GM11168 (cell line): Measurements from ENCODE around the gene ZHX3.
"Not testable (repeated sequence)": the region's sequence is repeated elsewhere in the genome, so short reads cannot be mapped to it uniquely, and the experiment has no call there.

Source experiments
- in situ Hi-C: fragments of 300-500 bp; cut with MboI; formaldehyde crosslinking; loops from one replicate; pipeline ENCODE4 v1.12.0; 2022; ENCODE audit warnings: low sequenced_read_pairs; ENCODE audit not compliant: unreplicated experiment

The ZHX3 gene

DNA sequence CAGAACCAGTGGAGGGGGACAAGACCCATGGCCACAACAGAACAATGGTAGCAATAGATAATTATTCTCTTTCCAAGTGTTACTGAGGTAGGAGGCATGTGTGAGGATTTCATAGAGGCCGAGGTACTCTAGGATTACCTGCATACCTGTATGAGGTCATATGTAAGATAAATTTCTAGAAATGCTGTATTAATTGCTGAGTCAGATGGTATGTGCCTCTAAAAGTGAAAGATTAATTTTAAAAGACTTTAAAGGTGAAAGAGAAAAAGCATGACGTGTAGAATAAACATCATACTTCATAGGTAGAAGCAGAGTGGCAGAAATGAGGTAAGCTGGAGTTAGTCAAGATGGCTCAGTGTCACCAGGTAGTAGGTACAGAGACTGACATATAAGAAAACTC lies 51.6 kb downstream of the ZHX3 start:
- in situ Hi-C loops = no loop called here

DNA sequence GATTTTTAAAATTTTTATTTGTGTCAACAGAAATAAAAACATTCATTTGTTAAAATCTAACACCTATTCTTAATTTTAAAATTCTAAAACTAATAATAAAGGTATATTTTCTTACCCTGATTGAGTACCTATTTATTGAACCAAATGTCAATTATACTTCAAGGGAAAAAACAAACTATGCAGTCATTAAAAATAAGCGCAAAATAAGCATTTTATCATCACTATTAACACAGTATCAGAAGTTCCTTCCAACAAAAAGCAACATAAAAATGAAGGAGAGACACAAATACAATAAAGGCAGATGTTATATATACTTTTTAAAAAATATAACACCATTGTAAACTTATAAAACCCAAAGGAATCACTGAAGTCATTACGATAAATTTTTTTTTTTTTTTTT lies 52.7 kb downstream of the ZHX3 start:
- in situ Hi-C loops = no loop called here

DNA sequence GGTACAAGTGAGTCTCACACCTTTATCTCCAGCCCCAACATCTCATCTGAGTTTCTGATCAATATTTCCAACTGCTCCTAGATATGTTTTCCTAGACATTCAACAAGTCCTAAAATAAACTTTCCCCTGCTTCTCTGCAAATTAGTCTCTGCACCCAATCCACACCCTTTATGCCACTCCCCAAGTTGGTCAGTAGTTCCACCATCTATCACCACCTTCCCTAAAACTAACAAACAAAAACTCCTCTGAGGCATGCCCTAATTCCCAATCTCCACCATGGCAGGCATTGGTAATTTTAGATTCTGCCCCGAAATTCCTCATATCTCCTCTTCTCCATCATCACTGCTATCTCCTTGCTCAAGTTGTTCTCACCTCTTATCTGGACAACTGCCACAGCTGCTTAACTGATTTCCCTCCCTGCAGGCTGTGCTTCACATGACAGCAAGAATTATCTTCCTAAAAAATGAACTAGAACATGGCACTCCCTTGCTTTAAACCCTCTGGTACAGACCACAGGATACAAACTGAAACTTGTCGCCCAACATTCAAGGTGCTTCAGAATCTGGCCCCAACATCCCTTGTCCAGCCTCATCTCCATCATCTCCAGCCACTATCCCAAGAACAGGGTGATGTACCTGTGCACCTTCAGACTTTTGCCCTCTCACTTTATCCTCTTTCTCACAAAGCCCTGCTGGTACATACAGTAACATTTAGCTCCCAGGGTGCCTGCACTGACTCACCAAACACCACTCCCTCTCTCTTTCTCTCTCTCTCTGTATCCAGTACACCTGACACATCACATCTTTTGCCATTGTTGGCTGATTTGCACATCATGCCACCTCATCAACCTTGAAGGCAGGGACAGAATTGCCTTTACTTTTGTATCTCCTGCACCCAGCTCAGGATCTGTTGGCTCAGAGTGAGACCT lies 55.5 kb downstream of the ZHX3 start:
- in situ Hi-C loops = no loop called here

DNA sequence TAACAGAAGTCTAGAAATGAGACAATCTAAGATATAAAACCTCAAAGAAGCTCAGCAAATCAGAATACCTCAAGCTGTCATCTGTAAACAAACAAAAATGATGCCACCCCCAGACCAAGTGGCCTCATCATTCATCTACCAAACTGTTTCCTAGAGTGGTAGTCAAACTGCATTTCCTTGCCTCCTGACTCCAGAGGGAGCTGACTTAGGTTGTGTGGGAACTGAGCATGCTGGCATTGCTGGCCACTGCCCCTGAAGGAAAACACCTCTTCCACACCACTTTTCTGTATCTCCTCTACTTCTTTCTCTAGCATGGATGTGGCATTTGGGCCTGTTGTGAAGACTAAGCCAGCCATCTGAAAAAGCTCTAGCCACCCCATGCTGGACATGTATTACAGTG lies 56.3 kb downstream of the ZHX3 start:
- in situ Hi-C loops = no loop called here

DNA sequence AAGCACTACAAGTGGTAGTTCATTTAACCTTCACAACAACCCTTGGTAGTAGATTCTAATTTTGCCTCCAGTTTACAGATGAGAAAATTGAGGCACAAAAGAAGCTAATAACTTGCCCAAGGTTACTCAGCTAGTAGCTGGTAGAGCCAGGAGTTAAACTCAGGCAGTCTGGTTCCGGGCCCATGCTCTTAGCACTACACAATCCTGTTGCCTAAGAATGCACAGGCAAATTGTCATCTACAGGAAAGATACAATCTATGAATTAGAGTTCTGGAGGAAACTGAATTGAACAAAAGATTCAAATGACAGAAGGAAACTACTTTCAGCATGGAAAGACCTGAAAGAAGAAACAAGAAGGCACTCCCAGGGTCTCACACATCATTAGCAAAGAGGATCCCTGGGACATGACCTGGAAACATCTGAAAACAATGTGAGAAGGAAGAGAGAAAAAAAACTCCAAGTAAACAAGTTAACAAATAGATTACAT lies 56.8 kb downstream of the ZHX3 start:
- in situ Hi-C loops = no loop called here

DNA sequence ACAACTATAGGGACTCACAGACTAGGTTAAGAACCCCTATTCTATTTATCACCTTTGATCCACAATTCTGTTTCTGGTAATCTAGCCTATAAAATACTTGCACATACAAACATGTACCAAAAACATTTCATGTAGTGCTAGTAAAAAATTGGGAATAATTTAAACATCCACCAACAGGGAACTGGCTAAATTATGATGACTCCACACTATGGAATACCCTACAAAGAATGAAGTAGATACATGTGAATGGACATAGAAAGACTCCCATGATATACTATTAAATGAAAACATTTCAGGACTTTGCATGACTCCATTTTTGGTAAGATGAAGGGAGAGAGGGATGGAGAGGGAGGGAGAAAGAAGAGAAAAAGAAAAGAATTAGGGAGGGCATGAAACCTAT lies 58.2 kb downstream of the ZHX3 start:
- in situ Hi-C loops = no loop called here

DNA sequence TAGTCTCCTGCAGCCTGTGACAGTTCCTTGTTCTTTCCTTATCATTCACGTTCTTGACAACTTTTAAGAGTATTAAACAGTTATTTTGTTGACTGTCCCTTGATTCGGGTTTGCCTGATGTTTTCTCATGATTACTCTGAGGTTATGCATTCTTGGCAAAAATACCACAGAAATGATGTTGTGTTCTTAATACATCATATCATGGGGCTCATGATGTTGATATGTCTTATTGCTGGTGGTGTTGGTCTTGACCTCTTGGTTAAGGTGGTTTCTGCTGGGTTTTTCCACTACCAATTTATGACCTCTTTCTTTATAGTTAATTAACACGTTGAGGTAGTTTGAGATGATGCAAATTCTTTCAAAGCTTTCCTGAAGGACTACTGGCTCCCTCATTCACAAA lies 59.1 kb downstream of the ZHX3 start:
- in situ Hi-C loops = no loop called here

DNA sequence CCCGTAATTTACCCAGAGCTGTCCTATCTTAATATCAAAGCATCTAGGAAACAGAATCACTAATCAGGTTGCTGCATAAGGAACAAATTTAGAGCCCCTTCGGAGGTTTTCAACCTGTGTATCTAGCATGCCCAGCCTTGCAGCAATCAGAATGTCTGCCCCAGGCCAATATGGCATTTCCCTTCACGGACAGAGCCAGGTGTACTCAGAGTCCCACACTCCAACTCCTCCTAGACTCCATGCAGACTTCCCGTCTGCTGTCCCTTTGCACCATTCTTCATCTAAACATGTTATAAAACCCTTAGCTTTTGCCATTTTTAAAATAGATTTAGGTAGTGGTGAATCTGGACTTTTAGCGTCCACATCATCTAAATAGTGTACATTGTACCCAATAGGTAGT lies 61.0 kb downstream of the ZHX3 start:
- in situ Hi-C loops = no loop called here

DNA sequence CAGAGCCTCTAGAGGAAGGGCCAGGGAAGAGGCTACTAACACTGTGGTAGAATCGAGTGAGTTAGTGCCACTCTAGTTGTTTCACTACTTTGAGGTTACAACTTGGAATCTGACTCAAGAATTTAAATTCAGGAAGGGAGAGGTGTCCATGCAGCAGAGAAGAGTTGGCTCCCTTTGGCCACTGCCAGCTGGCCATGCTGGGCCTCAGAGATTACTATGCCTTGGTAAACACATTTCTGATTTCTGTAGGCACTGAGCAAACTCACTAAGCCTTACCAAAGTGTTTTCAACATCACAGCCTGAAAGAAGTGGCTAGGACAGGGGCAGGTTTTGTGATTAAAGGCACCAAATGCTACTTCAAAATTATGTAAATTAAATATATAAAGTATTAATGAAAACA lies 61.9 kb downstream of the ZHX3 start:
- in situ Hi-C loops = no loop called here

DNA sequence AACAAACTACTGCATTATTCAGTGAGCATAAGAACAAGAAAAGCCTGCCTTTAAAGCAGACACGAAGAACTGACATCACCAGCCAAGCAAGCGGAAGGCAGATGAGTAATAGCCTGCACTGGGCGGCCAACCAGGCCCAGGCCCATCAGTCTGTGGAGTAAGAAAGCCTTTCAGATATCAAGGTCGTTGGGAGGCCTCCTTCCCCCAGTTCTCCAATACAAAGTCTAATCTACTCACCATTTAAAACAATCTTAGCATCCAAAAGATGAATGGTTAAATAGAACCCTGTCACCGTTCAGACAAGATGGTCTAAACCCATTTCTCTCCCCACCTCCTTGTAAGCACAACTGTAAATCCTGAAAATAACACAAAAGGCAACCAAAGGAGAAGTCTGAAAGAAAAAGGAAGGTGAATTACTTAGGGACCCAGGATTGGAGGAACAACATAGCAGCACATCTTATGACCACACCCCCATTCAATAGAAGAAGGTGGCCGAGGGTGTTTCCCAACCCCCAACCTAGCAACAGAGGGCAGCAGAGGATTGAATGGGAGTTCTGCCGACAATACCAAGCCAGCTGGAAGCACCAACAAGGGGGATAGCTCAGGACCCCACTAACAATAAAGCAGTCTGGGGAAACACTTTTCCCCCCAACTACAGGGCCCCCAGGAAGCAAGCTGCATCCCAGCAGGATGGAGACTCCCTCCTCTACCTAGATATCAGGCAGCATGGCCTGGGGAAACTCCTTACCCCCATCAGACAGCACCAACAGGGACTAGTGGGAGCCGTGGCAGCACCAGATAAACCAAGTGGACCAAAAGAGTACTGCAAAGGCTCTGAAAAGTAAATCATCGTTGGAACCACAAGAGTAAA lies 67.9 kb downstream of the ZHX3 start:
- in situ Hi-C loops = no loop called here

DNA sequence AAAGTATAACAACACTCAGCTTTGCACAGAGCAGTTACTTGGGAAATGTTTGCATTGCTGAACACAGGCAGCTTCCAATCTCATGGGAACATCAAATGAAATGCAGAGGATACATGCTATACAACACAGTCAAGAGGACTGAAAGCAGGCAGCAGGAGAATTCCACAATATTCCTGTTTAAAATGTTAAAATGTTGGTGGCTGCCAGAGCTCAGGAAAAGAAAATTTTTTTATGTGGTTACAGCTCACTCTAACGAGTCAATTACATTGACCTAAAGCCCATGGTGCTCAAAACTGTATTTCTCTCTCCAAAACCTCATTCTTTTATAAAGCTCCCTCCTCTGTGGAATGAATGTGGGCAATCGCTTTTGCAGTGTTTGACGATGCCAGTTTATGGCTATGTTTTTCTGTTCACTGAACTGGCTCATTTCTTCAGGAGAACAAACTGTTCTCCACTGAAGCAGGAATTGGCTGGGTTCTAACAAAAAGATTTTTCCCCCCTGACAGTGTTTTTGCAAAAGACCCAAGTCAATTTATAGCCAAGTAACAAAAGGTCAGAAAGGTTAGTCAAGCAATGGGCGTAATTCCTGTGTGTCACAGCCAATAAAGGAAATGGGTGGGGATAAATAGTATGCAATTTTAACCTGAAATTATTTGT lies 69.0 kb downstream of the ZHX3 start:
- in situ Hi-C loops = no loop called here

DNA sequence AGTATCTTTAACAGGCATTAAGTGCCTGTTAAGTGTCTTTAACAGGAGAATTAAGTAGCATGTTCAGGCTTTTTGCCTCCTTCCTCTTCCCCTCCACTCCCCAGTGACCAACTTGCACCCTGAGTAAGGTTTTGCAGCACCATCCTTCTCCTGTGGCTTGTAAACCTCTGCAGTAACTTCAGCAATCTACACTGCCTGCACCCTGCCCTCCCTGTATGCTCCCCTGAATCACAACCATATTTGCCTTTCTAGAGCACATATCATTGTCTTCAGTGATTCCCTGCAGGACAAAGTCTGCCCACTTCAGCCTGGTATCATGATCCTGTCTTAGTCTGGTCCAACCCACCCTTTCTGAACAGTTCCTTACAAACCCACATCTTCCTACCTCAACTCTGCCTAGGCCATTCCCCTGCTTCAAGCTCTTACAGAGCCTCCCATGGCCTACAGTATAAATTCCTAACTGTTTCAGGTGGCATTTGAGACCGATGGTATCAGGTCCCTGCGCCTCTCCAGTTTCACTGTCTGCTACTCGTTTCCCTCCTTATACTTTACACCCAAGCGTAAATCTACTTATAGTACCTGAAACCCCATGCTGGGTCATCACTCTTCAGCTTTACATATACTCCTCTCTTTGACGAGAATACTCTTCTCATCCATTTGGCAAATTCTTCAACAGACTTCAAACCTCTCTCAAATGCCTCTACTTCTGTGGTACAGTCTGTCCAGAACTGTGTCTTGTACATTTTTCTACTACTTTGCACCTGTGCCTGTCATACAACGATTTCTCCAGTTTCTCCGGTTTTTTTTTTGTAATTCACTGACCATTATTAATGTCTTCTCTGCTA lies 69.8 kb downstream of the ZHX3 start:
- in situ Hi-C loops = no loop called here

DNA sequence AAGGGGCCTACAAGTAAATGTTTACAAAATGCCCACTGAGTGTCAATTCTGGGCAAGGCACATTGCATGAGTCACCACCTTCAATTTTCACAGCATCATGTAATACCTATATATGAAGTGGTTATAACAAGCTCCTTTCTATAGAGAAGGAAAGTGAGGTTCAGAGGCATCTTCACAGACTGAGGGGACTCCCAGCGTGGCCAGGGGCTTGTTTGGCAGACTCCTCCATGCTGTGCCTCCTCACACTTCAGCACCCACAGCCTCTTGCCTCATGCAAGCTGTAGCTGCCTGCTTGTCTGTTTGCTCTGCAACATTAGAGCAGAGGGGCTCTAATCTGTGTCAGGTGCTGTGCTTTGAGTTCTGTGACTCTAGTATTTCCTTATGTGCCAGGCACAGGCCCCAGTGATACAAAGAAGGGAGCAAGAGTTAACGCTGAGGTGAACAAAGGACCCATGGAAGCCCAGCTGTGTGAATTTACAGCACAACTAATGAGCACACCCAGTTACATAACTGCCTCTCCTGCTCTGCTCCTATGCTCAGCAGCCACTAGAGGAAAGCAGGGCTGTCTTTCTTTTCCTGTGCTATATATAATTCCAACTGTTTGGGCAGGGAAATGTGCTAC lies 72.3 kb downstream of the ZHX3 start:
- in situ Hi-C loops = no loop called here

DNA sequence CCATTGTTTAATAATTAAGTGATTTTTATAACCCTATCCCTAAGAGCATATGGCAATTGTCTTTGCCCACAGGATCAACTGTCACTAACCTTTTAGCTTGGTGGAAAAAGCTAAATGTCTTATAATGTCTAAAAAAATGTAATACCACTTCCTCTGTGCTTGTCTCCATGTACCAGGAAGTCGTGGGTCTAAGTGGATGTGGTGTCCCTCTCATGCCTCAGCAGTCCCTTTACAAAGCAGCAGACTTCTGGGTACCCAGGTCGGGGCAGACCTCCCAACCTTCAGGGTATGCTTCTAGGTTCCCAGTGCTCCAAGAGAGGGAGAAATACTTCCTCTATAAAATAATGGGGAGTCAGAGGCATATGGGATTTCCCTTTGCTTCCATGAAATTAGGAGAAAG lies 74.7 kb downstream of the ZHX3 start:
- in situ Hi-C loops = no loop called here

DNA sequence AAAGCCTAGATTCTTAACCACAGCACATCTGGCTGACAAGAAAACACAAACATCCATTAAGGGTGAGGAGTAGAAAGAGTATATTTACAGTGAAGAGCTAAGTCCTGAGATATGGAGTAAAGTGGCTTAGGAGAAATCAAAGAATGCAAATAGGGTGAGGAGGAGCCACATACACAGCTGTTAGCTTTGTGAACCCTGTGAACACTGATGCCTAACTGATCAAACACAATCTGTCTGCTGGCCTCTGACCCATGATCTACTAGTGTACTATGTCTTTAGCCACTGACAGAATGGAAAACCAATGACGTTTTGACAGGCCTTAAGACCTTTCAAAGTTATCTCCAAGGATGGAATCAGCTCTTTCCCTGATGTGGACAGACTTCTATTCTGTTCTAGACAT lies 75.2 kb downstream of the ZHX3 start:
- in situ Hi-C loops = no loop called here

DNA sequence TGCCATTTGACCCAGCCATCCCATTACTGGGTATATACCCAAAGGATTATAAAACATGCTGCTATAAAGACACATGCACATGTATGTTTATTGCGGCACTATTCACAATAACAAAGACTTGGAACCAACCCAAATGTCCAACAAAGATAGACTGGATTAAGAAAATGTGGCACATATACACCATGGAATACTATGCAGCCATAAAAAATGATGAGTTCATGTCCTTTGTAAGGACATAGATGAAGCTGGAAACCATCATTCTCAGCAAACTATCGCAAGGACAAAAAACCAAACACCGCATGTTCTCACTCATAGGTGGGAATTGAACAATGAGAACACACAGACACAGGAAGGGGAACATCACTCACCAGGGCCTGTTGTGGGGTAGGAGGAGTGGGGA lies 80.3 kb downstream of the ZHX3 start:
- in situ Hi-C loops = not testable (repeated sequence)

DNA sequence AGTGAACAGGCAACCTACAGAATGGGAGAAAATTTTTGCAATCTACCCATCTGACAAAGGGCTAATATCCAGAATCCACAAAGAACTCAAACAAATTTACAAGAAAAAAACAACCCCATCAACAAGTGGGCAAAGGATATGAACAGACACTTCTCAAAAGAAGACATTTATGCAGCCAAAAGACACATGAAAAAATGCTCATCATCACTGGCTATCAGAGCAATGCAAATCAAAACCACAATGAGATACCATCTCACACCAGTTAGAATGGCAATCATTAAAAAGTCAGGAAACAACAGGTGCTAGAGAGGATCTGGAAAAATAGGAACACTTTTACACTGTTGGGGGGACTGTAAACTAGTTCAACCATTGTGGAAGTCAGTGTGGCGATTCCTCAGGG lies 80.7 kb downstream of the ZHX3 start:
- in situ Hi-C loops = not testable (repeated sequence)

DNA sequence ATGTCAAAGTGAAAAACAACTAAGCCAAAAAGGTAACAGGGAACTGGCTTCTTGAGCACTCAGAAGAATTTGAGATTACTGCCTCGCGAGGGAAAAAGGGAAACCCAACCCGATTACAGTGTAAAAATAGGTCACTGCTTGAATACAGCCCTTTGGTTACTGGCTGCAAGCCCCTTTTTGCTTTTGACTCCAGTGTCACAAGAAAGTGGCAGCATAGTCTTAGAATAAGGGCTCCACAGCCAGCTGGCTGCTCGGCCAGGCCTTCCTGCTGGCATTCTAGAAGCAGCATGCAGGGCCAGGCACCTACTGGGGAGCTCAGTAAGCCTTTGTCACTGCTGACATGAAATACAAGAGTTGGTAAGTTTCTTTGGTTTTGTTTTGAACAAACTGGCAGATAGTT lies 83.0 kb downstream of the ZHX3 start:
- in situ Hi-C loops = no loop called here

DNA sequence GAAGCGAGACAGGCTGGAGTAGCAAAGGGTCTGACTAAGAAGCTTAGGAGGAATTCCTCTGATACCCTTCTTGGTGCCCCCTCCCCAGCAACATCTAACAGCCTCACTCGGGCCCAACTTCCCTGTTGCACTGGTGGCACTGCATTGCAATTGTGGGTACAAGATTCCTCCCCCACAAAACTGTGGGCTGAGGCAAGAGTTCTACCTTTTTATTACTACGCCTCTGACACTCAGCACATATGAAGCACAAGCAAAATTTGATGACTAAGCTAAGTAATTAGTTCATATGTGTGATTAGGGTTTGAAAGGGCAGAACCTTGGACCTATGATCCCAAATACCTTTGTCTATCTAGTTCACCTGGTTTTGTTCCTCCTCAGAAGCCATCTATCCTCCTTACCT lies 83.5 kb downstream of the ZHX3 start:
- in situ Hi-C loops = no loop called here
